HFFc6 (cell line): Measurements from ENCODE around the gene CDH2. TPM values are rescaled to one million over a fixed set of nuclear protein-coding genes. Genes with fewer than 3 reads are reported as not detected.
A peak's percentile ranks its signal among the peaks of the same experiment; 100 is the strongest.

ENCODE experiments used
- DNase-seq: peaks from one replicate; pipeline ENCODE4 v3.0.0-alpha.2; 2018
- H3K27ac Mint-ChIP-seq: 2 replicates; pipeline ENCODE4 v1.8.0; 2020; ENCODE audit warnings: mild to moderate bottlenecking, mixed read lengths
- H3K27me3 Mint-ChIP-seq: 2 replicates; pipeline ENCODE4 v1.8.0; 2021; ENCODE audit warnings: mild to moderate bottlenecking, moderate library complexity, mixed read lengths; ENCODE audit not compliant: insufficient read depth
- H3K36me3 Mint-ChIP-seq: 2 replicates; pipeline ENCODE4 v1.8.0; 2021; ENCODE audit warnings: low read depth, mixed read lengths
- H3K4me1 Mint-ChIP-seq: 2 replicates; pipeline ENCODE4 v1.8.0; 2020; ENCODE audit warnings: low read depth, mixed read lengths
- H3K4me3 Mint-ChIP-seq: 2 replicates; pipeline ENCODE4 v1.8.0; 2020; ENCODE audit warnings: mild to moderate bottlenecking, moderate library complexity, mixed read lengths
- H3K9me3 Mint-ChIP-seq: 2 replicates; pipeline ENCODE4 v1.8.0; 2020; ENCODE audit warnings: mild to moderate bottlenecking, mixed read lengths
- CTCF ChIP-seq: fragments of 200-600 bp; sonication (generic); IDR thresholded peaks from 2 replicates; pipeline ENCODE4 v1.5.0; 2021; ENCODE audit warnings: antibody characterized with exemption, mild to moderate bottlenecking
- total RNA-seq, 6 experiments: library from RNA; stranded (reverse); fragmentation: NEBNext Ultra II Directional; extraction: Animal tissue kit (Norgen Biotek cat#: 25700); gene quantifications; 2 replicates in 1 of 6; 3 replicates in 5 of 6; pipeline ENCODE4 v1.2.3, GENCODE V29; 2021

Gene CDH2
- total RNA-seq, 6 experiments from 2014 or later = 194 to 317 (median 206) TPM

- peaks cover 58% of the 10 kb centered on the region for H3K4me1 Mint-ChIP-seq
- TF ChIP-seq CTCF = no peak
Measured at GRCh38 chr18:27966881-27967280, 210.0 kb downstream of the CDH2 start.

DNA sequence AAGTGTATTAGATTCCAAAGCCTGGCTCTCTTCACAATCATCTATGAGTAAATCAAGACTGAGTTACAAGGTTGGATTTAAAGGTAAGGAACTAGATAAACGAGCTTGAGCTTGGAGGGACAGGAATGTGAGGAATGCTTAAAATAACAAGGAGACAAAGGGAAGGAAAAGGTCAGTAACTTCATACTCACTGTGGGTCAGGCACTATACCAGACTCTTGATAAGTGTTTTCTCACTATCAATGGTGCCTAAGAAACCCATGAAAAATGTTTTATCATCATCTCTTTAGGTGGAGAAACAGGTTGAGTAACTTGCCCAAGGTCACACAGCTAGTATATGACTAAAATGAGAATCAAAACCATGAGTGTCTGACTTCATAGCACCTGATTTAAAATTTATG lies 212.1 kb downstream of the CDH2 start:
- TF ChIP-seq CTCF = no peak
- peak overlapping the region; percentile 3; the same call in 1 of the 2 replicates for H3K27ac Mint-ChIP-seq
- peak overlapping the region; percentile 4; the same call in 1 of the 2 replicates for H3K4me3 Mint-ChIP-seq
- no peaks in the 10 kb centered on the region for H3K9me3 Mint-ChIP-seq
- H3K4me1 Mint-ChIP-seq = peaks cover 49% of the 10 kb centered on the region
- no peaks in the 10 kb centered on the region; the same call in 1 of the 2 replicates for H3K27me3 Mint-ChIP-seq
- H3K36me3 Mint-ChIP-seq = peaks cover 83% of the 10 kb centered on the region
- DNase-seq = no peak

More at GRCh38 chr18:27966881-27967280, 210.0 kb downstream of the CDH2 start:
- DNase-seq = no peak
- Mint-ChIP-seq H3K4me3 (no peak overlapping the region), H3K36me3 (peaks cover 71% of the 10 kb centered on the region), H3K27me3 (no peaks in the 10 kb centered on the region; the same call in 1 of the 2 replicates), H3K27ac (peak overlapping the region; percentile 58), H3K9me3 (no peaks in the 10 kb centered on the region)

- H3K4me3 Mint-ChIP-seq = no peak overlapping the region
- peaks cover 59% of the 10 kb centered on the region for H3K36me3 Mint-ChIP-seq
- H3K27ac Mint-ChIP-seq = peak overlapping the region; percentile 31; the same call in 1 of the 2 replicates
Measured at GRCh38 chr18:27959101-27959500, 217.8 kb downstream of the CDH2 start.

GRCh38 chr18:27956001-27956640 lies 220.8 kb downstream of the CDH2 start:
- DNase-seq = no peak
- Mint-ChIP-seq H3K9me3 (no peaks in the 10 kb centered on the region), H3K27me3 (no peaks in the 10 kb centered on the region; the same call in 1 of the 2 replicates), H3K4me3 (no peak overlapping the region), H3K36me3 (peaks cover 55% of the 10 kb centered on the region), H3K4me1 (peaks cover 20% of the 10 kb centered on the region), H3K27ac (no peak overlapping the region; the same call in 1 of the 2 replicates)
- TF ChIP-seq CTCF = no peak

More at GRCh38 chr18:27959101-27959500, 217.8 kb downstream of the CDH2 start:
- Mint-ChIP-seq H3K27me3 (no peaks in the 10 kb centered on the region; the same call in none of the 2 replicates), H3K9me3 (no peaks in the 10 kb centered on the region), H3K4me1 (peaks cover 15% of the 10 kb centered on the region)
- TF ChIP-seq CTCF = no peak
- no peak for DNase-seq

DNA sequence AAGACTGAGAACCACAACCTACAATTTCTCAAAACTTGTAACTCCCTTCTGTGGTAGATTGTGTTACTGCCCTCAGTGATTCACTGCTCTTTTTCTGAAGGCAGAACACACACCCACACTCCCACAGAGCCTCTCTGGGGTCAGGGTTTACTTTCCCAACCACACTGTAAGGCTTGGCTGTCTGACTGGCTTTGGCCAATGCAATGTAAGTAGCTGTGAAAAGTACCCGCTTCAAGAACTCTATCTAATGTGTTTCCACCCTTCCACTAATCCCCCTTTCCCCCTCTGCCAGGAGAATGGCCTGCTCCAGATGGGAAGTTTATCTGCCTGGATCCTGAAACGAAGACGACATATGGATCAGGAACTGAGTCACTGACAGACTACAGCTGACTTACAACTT lies 222.7 kb downstream of the CDH2 start:
- H3K27me3 Mint-ChIP-seq = no peaks in the 10 kb centered on the region; the same call in 1 of the 2 replicates
- H3K4me3 Mint-ChIP-seq = peak overlapping the region; percentile 44; the same call in 1 of the 2 replicates
- peak; percentile 35 for DNase-seq
- no peak overlapping the region; the same call in 1 of the 2 replicates for H3K27ac Mint-ChIP-seq
- H3K4me1 Mint-ChIP-seq = peaks cover 28% of the 10 kb centered on the region
- no peaks in the 10 kb centered on the region for H3K9me3 Mint-ChIP-seq
- H3K36me3 Mint-ChIP-seq = peaks cover 43% of the 10 kb centered on the region
- no peak for TF ChIP-seq CTCF
